Measurements from ENCODE around the gene PAIP1.
"Not testable (repeated sequence)": the region's sequence is repeated elsewhere in the genome, so short reads cannot be mapped to it uniquely, and the experiment has no call there.

The PAIP1 gene

GRCh38 chr5:43570450-43571158 is 13.7 kb upstream of the PAIP1 start:
- DNase-seq (ENCODE audit: low read depth) = no peak

DNA sequence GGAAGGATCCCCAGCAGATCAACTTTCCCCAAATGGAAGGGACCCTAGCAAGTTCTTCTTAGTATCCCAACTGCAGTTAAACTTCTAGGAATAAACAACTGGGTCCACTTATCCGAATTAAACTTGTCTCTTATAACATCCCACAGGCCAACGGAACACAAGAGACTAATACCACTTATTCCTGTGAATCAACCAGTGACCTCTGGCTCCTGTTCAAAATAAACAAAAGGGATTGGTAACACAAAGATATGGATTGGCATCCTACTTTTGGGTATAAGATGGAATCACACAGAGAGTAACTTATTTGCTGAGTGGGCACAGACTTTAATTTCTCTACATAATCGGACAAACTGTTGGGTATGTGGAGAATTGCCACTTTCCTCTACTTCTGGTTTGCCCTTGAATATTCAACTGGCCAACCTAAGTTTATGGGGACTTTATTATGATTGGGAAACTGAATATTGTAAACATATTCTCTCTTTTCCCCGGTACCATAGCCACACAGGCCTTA is 12.4 kb upstream of the PAIP1 start:
- no peak for DNase-seq (ENCODE audit: low read depth)

GRCh38 chr5:43567967-43568366 is 11.1 kb upstream of the PAIP1 start:
- DNase-seq (ENCODE audit: low read depth) = no peak

GRCh38 chr5:43565043-43565442 is 8.2 kb upstream of the PAIP1 start:
- DNase-seq (ENCODE audit: low read depth) = no peak

DNA sequence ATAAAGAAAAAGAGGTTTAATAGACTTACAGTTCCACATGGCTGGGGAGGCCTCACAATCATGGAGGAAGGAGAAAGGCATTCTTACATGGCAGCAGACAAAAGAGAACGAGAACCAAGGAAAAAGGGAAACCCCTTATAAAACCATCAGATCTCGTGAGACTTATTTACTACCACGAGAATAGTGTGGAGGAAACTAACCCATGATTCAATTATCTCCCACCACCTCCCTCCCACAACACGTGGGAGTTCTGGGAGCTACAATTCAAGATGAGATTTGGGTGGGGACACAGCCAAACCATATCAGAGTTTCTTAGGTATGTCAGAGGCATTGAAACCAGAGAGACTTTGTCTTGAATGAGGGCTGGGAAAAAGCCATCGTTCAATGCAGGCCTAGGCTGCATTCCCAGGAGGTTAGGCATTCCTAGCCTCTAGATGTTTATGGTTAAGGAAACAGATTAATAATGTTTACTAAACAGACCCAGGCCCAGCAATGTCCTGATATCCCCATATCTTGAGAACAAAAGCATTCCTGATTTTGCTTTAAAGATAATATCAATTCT is 7.5 kb upstream of the PAIP1 start:
- no peak for DNase-seq (ENCODE audit: low read depth)

DNA sequence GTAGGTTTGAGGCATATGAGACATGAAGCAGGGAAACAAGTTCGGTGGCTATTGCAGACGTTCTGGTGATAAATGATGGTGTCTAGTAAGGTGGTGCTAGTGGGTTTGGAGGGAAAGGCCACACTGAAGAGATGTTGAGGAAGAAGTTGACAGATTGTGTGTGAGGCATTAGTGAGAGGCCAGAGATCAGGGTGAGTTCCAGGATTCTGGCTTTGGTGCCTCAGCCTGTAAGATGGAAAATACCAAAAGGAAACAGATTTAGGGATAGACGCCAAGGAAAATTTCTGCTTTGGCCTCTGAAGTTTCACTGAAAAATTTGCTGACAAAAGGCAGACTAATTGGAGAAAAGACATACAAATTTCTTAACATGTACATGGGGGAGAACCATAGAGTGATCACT is 6.4 kb upstream of the PAIP1 start:
- DNase-seq (ENCODE audit: low read depth) = no peak

DNA sequence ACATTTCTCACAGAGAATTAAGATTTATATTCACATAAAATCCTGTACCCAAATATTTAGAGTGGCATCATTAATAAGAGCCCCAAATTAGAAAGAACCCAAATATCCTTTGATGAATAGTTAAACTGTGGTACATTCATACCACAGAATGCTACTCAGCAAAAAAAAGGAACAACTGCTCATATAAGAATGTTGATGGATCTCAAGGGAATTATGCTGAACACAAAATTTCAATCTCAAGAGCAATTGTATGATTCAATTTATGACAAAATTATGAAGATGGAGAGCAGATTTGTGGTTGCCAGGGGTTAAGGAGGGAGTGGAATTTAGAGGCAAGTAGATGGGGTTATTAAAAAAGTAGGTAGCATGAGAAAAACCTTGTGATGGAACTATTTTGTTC is 4.5 kb upstream of the PAIP1 start:
- no peak for DNase-seq (ENCODE audit: low read depth)

GRCh38 chr5:43560128-43560527 is 3.3 kb upstream of the PAIP1 start:
- DNase-seq (ENCODE audit: low read depth) = no peak

GRCh38 chr5:43556607-43556856 is 345 bp downstream of the PAIP1 start:
- peak; percentile 52 for DNase-seq (ENCODE audit: low read depth)

- DNase-seq (ENCODE audit: low read depth) = peak; percentile 8
Observed at GRCh38 chr5:43555895-43556606, 826 bp downstream of the PAIP1 start.

- DNase-seq (ENCODE audit: low read depth) = no peak
Observed at GRCh38 chr5:43554497-43554896, 2.4 kb downstream of the PAIP1 start.

DNA sequence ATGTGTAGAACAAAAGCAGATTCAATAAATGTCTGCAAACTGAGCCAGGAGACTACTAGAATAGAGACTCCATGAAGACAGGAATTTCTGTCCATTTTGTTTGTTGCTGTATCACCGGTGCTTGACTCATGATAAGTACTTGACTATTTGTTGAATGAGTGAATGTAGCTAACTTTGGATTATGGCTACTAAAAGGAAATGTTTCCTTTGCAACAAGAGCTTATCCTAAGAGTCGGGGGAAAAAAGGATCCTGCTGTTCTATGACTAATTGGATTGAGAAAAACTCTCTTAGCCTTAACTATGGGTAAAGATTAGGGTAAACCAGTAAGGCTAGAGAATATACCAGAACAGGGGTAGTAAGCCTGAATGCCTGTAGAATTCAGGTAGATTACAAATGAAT is 3.5 kb downstream of the PAIP1 start:
- no peak for DNase-seq (ENCODE audit: low read depth)

- no peak for DNase-seq (ENCODE audit: low read depth)
Observed at GRCh38 chr5:43551731-43552130, 5.1 kb downstream of the PAIP1 start.

DNA sequence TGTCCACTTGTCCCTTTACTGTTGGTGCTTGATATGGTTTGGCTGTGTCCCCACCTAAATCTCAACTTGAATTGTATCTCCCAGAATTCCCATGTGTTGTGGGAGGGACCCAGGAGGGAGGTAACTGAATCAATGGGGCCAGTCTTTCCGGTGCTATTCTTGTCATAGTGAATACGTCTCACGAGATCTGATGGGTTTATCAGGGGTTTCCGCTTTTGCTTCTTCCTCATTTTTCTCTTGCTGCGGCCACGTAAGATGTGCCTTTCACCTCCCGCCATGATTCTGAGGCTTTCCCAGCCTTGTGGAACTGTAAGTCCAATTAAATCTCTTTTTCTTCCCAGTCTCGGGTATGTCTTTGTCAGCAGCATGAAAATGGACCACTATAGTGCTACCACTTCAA is 7.6 kb downstream of the PAIP1 start:
- not testable (repeated sequence) for DNase-seq (ENCODE audit: low read depth)

DNA sequence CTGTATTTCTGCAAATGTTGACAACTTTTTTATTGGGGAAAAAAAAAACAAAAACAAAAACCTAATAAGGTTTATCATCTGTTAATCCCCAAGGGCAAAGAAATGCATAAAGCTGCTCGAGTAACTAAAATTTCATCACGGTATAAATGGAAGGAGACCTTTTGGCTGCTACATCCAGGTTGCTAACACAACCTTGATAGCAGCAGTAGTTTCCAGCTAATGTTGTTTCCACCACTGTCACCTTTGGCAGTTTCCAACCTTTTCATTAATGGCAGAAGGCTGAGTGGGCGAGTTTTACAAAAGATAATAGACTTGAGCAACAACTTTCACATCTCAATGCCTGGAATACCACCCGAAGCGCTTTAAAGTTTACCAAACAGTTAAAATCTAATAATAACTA is 8.5 kb downstream of the PAIP1 start:
- DNase-seq (ENCODE audit: low read depth) = no peak

DNA sequence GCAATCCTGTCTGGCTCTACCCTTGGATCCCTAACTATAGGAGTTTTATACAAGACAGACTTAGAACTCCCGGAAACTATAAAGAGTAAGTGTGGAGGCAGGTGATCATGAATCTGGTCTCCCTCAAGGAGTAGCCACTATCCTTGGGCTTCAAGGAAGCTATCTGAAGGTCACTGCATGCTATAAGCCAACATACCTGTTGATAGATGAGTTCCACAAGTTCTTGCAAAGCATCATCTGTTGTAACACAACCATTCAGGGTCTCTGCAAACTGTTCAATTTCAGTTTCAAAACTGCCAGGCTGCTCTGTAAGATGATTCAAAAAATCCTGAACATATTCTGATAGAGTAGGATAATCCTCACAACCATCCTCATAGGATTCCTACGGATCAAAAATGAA is 9.3 kb downstream of the PAIP1 start:
- no peak for DNase-seq (ENCODE audit: low read depth)

DNA sequence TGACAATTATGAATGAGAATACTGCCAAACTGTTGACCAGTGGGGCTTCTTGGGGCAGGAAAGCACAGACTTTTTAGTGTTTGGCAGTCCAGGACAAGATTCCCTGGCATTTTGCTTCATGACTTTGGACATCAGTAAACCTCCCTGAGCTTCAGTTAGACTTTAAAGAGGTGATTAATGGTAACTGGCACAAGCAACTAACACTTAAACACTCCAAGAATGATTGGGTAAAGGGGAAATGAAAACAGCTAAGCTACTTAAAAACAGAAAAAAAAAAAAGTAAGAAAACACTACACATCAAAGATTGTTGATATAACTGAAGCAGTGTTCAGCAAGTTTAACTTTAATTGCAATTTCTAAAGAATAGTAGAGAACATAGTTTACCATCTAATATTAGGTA is 13.4 kb downstream of the PAIP1 start:
- no peak for DNase-seq (ENCODE audit: low read depth)

GRCh38 chr5:43540746-43541145 is 16.1 kb downstream of the PAIP1 start:
- DNase-seq (ENCODE audit: low read depth) = no peak

DNA sequence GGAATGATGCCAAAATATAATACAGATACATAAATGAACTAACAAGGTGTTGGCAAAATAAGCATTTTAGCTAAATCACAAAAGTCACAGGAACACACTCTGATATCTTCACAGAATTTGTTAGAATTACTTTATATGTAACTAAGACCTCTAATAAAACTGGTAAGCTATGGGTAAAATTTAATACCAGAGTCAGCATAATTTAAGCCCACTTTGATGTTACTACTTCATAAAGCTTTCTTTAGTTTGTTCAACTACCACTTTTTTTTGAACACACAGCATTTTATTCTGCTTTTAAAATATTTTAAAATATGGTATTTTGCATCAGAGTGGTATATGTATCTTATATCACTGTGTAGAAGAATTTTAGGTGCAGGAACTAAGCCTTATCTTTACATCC is 19.9 kb downstream of the PAIP1 start:
- no peak for DNase-seq (ENCODE audit: low read depth)

DNA sequence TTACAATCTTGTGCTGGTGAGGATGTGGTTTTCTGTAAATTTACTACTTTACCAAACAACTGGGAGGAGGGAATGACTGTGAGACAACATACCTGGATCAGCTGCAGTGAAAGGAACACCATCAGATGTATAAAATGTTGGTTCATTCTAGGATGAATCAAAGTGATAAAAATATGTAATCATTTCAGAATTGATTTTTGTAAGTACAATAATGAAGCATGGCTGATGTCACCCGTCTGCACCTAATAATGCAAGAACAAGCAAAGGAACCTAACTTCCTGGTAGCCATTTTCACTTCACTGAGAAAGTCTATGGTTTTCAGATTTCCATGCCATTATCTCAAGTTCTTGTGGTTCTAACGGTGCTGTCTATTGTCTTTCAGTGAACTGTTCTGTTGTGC is 23.2 kb downstream of the PAIP1 start:
- DNase-seq (ENCODE audit: low read depth) = no peak

DNA sequence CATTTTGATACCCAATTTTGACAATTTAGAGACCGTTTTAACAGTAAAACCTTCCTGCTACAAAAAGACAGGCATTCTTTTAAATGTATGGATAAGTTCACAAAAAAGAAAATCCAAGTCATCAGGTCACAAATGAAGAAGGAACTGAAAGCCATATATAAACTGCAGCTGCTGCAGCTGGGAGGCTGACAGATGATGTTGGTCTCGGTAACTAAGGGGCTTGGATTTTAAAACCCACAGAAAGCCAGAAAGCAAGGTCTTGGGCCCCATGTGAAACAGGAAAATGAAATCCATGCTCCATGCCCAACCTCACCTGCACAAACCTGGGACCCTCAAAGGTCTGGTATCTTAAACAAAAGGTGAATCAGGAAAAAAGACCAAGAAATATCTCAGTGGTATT is 26.2 kb downstream of the PAIP1 start:
- no peak for DNase-seq (ENCODE audit: low read depth)

DNA sequence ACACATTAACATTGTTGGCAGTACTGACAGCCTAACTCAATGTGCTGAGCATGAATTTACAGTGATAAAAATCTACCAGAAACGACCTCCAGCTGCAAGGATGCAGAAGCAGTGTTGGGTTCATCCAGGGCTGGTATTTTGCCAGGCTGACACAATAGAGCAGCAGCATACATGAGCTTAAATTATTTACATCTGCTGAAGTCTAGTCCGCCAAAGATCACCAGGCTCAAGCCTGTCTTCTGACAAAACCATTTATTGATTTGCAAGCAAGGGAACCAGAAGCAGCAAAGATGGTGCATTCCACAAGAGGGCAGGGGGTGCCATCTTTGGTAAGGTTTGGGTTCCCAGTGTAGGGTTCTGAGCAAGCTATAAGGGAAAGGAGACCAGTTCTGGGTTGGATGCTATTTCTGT is 33.2 kb downstream of the PAIP1 start:
- no peak for DNase-seq (ENCODE audit: low read depth)

DNA sequence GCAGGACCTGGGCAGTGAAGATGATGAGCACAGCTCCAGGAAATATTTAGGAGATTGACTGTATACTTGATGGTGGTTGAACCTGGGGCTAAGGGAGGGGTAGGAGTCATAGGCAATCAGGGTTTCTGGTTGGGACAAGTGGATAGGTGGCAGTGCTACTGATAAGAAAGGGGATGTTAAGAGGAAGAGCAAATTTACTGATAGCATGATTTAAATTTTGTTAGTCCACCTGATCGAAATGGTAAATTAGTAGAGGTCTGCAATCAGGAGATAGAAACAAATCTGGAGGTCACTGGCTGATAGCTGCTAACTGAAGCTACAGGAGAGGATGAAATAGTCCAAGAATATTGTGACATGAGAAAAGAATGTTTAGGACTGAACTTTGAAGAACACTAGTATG is 36.3 kb downstream of the PAIP1 start:
- DNase-seq (ENCODE audit: low read depth) = no peak

GRCh38 chr5:43515678-43516048 is 41.2 kb downstream of the PAIP1 start:
- no peak for DNase-seq (ENCODE audit: low read depth)
